Choroid plexus epithelial cell (primary cell): Measurements from ENCODE around the gene PRRX2.

ENCODE experiments used
- DNase-seq: peaks from one replicate; pipeline ENCODE4 v3.0.0-alpha.2; 2010; ENCODE audit warnings: low read depth
- H3K4me3 ChIP-seq: 2 replicates; pipeline ENCODE4 v1.5.1; 2011; ENCODE audit warnings: low read depth, mild to moderate bottlenecking, control low read depth, low read length, moderate library complexity
- CTCF ChIP-seq: conservative IDR thresholded peaks from 2 replicates; pipeline ENCODE4 v1.5.1; 2011; ENCODE audit warnings: low read depth, mild to moderate bottlenecking, control low read depth, inconsistent platforms, low read length, moderate library complexity

PRRX2 gene

DNA sequence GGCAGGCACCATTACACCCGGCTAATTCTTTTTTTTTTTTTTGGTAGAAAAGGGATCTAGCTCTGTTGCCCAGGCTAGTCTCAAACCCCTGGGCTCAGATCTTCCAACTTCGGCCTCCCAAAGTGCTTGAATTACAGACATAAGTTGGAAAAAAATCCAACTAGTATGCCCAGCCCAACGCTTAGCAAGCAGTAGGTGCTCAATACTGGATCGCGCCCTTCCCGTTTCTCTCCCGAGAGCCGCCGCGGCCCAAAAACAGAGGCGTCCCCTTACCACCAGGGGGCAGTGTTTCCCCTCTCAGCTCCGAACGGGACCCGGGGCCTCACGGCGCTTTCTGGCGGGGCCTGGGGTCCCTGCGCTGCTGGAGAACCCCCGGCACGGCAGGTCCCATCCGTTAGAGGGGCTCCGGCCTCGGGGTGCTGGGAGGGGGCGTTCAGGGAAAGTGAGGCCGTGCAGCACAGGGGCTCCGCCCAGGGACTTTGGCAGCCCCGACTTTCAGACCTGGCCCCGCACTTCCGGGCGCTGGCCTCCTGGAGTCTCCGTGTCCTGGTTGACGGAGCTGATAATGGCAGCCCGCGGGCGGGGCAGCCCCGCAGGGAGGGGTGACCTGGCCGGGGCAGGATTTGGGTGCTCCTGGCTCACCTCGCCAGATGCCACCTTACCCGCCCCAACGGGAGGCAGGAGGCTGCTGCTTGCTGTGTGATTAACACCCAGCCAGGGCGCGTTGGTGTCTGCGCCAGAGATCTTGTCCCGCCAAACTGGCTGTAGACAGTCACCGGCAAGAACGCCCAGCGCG is 72.2 kb downstream of the PRRX2 start:
- peak; percentile 73 for DNase-seq
- peak overlapping the region; percentile 56 for H3K4me3 ChIP-seq
- peak; percentile 94 for TF ChIP-seq CTCF

DNA sequence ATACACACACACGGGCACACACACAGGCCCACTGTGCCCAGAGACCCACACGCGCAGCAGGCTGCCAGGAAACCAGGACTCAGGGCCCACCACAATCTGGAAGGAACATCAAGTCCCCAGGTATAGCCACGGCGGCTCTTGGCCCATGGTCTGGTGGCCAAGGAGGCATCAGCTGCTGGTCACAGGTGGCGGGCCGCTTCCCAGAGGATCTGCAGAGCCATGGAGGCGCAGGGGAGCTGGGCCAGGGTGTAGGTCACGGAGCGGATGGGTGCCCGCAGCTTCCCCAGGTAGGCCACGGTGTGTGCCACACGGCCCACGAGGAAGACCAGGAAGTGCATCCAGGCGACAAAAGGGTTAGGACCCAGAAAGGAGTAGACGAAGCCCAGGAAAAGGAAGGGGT is 74.0 kb downstream of the PRRX2 start:
- no peak for TF ChIP-seq CTCF
- no peak for DNase-seq
- no peak overlapping the region for H3K4me3 ChIP-seq

GRCh38 chr9:129740174-129740573 is 74.7 kb downstream of the PRRX2 start:
- TF ChIP-seq CTCF, result no peak
- H3K4me3 ChIP-seq, result no peak overlapping the region
- no peak for DNase-seq

GRCh38 chr9:129740666-129741464 is 75.4 kb downstream of the PRRX2 start:
- no peak overlapping the region for H3K4me3 ChIP-seq
- TF ChIP-seq CTCF, result no peak
- DNase-seq, result no peak

DNA sequence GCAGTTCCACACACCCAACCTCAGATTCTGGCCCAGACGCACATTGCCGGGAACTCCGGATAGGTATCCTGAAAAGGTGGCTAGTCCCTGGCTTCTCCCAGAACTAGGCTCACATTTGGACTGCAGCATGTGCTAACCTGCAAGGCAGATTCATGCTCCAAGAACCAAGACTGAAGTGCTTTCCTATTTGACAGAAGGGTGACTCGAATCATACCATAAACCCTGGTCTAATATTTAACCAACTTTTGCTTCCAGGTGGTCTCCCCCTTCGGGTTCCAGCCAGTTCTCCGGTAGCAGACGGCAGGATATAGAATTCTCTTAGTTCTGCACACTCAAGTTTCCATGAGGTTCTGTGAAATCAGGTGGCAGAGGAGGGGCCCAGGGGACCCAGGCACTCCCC is 79.8 kb downstream of the PRRX2 start:
- no peak for DNase-seq
- TF ChIP-seq CTCF, result no peak
- H3K4me3 ChIP-seq, result no peak overlapping the region

DNA sequence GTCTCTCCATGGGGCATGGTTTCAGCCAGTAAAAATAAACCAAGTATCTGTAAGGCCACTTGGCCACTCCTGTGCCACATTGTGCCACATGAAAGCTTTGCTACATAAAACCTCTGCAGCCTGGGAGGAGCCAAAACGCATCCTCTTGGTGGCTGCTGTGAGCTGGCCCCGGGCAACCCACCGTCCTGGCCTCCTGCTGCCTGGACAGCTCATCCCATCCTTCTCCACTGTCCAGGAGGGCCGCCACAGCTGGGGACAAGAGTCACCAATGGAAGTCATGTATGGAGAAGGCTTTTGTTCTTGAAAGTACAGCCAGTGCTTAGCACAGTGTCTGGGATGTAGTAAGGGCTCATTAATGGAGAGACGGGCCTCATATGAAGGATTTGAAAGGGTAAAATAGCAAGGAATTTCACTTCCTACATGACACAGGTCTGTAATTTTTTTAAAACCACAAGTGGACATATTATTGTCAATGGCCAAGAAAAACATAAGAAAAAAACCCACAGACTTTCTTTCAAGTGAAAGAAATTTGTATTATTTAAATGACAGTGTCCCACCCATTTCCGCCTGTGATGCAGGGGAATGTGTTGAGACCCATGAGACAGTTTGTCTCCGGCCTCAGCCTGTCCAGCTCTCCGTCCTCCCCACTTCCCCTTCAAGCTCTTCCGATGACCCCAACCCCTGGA is 80.8 kb downstream of the PRRX2 start:
- H3K4me3 ChIP-seq, result no peak overlapping the region
- TF ChIP-seq CTCF, result no peak

More for the DNA sequence above, 80.8 kb downstream of the PRRX2 start:
- peak; percentile 77 for DNase-seq
